ENCODE results near the gene XPR1. TPM values are rescaled to one million over a fixed set of nuclear protein-coding genes. Genes with fewer than 3 reads are reported as not detected.

The XPR1 gene
- total and polyA plus RNA-seq, 8 donors: 3.4 to 25.3 (median 13.7) TPM

DNA sequence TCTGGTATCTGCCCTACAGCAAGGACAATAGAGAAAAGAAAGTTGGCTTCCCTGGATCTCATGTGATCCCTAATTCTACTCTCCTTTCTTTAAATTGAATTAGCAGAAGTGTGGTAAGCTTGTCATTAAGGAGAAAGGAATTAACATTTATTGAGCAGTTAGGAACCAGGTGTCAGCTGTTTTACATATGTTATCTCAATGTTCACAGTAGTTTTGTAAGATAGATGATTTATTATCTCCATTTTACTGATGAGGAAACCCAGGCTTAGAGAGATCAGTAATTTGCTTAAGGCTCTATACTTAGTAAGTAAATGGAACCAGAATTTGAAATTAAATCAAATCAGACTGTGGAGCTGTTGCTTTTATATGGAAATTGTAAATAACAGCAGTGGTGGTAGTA, 8.0 kb downstream of the XPR1 start:
- ATAC-seq: no peak
- TF ChIP-seq, protein P1, sequence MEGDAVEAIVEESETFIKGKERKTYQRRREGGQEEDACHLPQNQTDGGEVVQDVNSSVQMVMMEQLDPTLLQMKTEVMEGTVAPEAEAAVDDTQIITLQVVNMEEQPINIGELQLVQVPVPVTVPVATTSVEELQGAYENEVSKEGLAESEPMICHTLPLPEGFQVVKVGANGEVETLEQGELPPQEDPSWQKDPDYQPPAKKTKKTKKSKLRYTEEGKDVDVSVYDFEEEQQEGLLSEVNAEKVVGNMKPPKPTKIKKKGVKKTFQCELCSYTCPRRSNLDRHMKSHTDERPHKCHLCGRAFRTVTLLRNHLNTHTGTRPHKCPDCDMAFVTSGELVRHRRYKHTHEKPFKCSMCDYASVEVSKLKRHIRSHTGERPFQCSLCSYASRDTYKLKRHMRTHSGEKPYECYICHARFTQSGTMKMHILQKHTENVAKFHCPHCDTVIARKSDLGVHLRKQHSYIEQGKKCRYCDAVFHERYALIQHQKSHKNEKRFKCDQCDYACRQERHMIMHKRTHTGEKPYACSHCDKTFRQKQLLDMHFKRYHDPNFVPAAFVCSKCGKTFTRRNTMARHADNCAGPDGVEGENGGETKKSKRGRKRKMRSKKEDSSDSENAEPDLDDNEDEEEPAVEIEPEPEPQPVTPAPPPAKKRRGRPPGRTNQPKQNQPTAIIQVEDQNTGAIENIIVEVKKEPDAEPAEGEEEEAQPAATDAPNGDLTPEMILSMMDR (IDR thresholded peaks at IDR 0.05): no peak
- Histone ChIP-seq H3K27me3 (no peaks in the 10 kb centered on the region), H3K4me1 (peaks cover 26 to 62% (median 43%) of the 10 kb centered on the region in 3 donors), H3K9me3 (no peaks in the 10 kb centered on the region), H3K4me3 (no peak overlapping the region), H3K27ac (no peak overlapping the region), H3K36me3 (no peaks in the 10 kb centered on the region)
- DNase-seq: no peak
- FAIRE-seq: no peak
- intact Hi-C loops (cut with DNase I): loop anchor here in 1 of 3 donors (5.0 to 10.0 kb wide), 2 partner anchors 105 to 222 kb away; no protein-coding TSS in a partner anchor

DNA sequence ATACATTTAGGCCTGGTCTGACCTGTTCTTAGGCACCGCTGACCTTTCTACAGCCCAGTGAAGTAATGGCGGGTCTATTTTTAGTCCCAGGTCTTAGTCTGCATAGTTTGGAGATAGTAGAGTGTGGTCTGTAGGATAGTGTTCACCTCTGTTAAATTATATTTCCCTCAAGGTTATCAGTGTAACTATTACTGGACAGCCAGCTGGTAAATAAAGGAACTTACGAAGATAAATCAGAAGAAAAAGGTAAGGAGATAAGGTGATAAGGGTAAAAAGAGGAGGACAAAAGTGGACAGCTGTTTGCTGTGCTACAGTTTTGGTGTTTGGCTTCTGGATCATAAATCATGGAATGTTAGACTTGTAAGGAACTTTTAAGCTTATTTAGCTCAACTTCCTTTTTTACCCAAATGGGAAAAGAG, 8.7 kb downstream of the XPR1 start:
- H3K27ac ChIP-seq: no peak overlapping the region
- H3K27me3 ChIP-seq: no peaks in the 10 kb centered on the region
- H3K4me1 ChIP-seq: peaks cover 26 to 55% (median 36%) of the 10 kb centered on the region in 3 donors
- TF ChIP-seq, protein P1 (IDR thresholded peaks at IDR 0.05): no peak
- no peak overlapping the region for H3K4me3 ChIP-seq
- ATAC-seq (peak in 1 of 4 donors; percentile 13), FAIRE-seq (no peak), DNase-seq (no peak)
- intact Hi-C loops (cut with DNase I): loop anchor here in 1 of 3 donors (10.0 kb wide), 1 partner anchor 106 kb away; no protein-coding TSS in a partner anchor
- WGBS, 2 donors: 50 to 54% methylated on average over 3 of the region's 3 CpGs
- no peaks in the 10 kb centered on the region for H3K36me3 ChIP-seq
- H3K9me3 ChIP-seq: no peaks in the 10 kb centered on the region

DNA sequence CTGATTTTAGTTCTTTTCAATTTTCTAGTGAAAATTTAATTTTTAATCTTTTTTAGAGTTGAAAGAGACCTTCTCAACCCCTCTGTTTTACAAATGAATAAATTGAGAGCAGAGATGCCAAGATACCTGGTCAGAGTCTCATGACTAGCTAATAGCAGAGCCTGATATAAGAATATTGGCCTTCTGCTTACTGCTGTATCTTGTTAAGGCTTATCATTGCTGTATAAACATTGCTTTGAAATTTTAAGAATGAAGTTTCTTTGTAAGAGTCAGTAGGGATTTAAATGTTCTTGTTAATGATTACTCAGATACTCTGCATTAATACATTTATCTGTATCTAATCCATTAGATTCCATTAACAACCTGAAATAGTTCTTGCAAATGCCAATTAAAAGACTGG, 9.8 kb downstream of the XPR1 start:
- no peaks in the 10 kb centered on the region for H3K36me3 ChIP-seq
- H3K4me1 ChIP-seq: peaks cover 26 to 46% (median 26%) of the 10 kb centered on the region in 3 donors
- H3K27ac ChIP-seq: no peak overlapping the region
- H3K4me3 ChIP-seq: no peak overlapping the region
- FAIRE-seq: no peak
- intact Hi-C loops (cut with DNase I): loop anchor here in 1 of 3 donors (10.0 kb wide), 1 partner anchor 107 kb away; no protein-coding TSS in a partner anchor
- no peaks in the 10 kb centered on the region for H3K9me3 ChIP-seq
- no peaks in the 10 kb centered on the region for H3K27me3 ChIP-seq
- DNase-seq: no peak
- TF ChIP-seq, protein P1 (IDR thresholded peaks at IDR 0.05): no peak
- peak in 3 of 4 donors; percentile 22 to 70 (median 56) for ATAC-seq

DNA sequence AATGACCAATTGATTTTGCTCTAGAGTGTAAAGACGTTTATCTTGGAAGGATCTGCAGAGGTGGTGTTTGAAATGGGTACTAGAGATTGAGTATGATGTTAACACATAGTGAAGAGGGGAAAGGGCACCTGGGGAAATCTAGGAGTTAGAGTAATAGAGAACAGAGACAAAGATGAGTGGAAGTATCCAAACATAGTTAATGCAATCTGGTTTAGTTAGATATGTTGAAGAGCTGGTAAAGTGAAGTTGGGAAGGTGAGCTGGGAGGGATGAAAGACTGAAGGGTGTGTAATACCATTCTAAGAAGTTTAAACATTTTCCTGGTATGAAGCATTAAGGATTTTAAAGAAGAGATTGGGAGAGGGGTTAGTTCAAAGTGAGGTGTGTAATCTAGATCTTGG, 11.0 kb downstream of the XPR1 start:
- TF ChIP-seq, protein P1 (IDR thresholded peaks at IDR 0.05): no peak
- no peak overlapping the region for H3K4me3 ChIP-seq
- H3K9me3 ChIP-seq: no peaks in the 10 kb centered on the region
- intact Hi-C loops (cut with DNase I): loop anchor here in 1 of 3 donors (10.0 kb wide), 1 partner anchor 108 kb away; no protein-coding TSS in a partner anchor
- H3K4me1 ChIP-seq: peaks cover 17 to 35% (median 26%) of the 10 kb centered on the region in 3 donors
- H3K36me3 ChIP-seq: no peaks in the 10 kb centered on the region
- WGBS, 2 donors: 80 to 88% methylated on average over 1 of the region's 1 CpG
- DNase-seq (no peak), FAIRE-seq (no peak), ATAC-seq (no peak)
- H3K27ac ChIP-seq: no peak overlapping the region
- no peaks in the 10 kb centered on the region for H3K27me3 ChIP-seq

DNA sequence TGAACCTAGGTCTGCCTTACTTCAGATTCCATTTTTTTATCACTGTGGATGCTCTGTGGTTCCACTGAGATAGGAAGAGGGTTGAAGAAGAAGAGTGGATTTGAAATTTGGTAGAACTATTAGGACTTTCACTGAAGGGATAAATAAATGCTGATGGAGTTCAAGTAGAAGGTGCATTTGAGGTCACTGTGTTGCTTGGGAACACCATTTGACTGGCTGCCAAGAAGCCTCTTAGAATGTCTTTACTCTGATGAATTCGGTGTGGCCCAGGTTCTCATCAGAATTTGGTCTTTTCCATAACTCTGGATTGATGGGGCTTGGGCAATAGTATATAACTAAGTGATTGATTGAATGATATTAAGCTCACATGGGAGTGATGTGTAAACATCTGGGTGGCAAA, 11.9 kb downstream of the XPR1 start:
- FAIRE-seq: no peak
- Histone ChIP-seq H3K36me3 (no peaks in the 10 kb centered on the region), H3K4me1 (peaks cover 12 to 33% (median 26%) of the 10 kb centered on the region in 3 donors), H3K27ac (no peak overlapping the region), H3K27me3 (no peaks in the 10 kb centered on the region), H3K9me3 (no peaks in the 10 kb centered on the region), H3K4me3 (no peak overlapping the region)
- TF ChIP-seq, protein P1 (IDR thresholded peaks at IDR 0.05): no peak
- intact Hi-C loops (cut with DNase I): loop anchor here in 1 of 3 donors (10.0 kb wide), 1 partner anchor 109 kb away; no protein-coding TSS in a partner anchor
- peak in 2 of 6 donors; percentile 18 to 23 for DNase-seq
- 3 to 9% methylated on average over 1 of the region's 1 CpG for WGBS, 2 donors
- ATAC-seq: peak; percentile 40 to 74 (median 57)

Data from pancreas (tissue), 10 donors.